ENCODE results near the gene WDFY2. TPM values are rescaled to one million over a fixed set of nuclear protein-coding genes. Genes with fewer than 3 reads are reported as not detected.

Gene WDFY2
- 18.9 and 20.7 TPM in 2 replicates for total RNA-seq
- long read RNA-seq, full-length matches to known transcripts = 37 of 80 reads
- long read RNA-seq, partial matches to known transcripts = 17 of 80 reads
- long read RNA-seq, other reads (novel, unspliced or antisense) = 26 of 80 reads

GRCh38 chr13:51583875-51584730 lies at the start of gene WDFY2:
Gene WDFY2 (plus strand): TSS chr13:51584462. CDS start chr13:51584688, 226 bp downstream.
- H3K27ac Mint-ChIP-seq (ENCODE audit: unreplicated experiment) = peak within 1 kb of the TSS; percentile 85
- peaks cover 8% of the 10 kb centered on the region for H3K27me3 Mint-ChIP-seq (ENCODE audit: low read depth)
- peak within 1 kb of the TSS; percentile 90 for H3K4me3 Mint-ChIP-seq
- peaks cover 2% of the 10 kb centered on the region for H3K9me3 Mint-ChIP-seq
- H3K4me1 Mint-ChIP-seq = peaks cover 36% of the 10 kb centered on the region
- DNase-seq (ENCODE audit: low read depth, low spot score) = peak; percentile 99
- no peaks in the 10 kb centered on the region for H3K36me3 Mint-ChIP-seq (ENCODE audit: low read depth)
- peak; percentile 18 for TF ChIP-seq CTCF (conservative IDR thresholded peaks at IDR 0.05)

GRCh38 chr13:51538591-51539179 lies 45.6 kb upstream of the WDFY2 start:
- Mint-ChIP-seq H3K27me3 (ENCODE audit: low read depth) (no peaks in the 10 kb centered on the region), H3K36me3 (ENCODE audit: low read depth) (no peaks in the 10 kb centered on the region), H3K4me3 (no peak overlapping the region), H3K4me1 (peaks cover 16% of the 10 kb centered on the region), H3K9me3 (no peaks in the 10 kb centered on the region), H3K27ac (ENCODE audit: unreplicated experiment) (no peak overlapping the region)
- no peak for TF ChIP-seq CTCF (conservative IDR thresholded peaks at IDR 0.05)
- no peak for DNase-seq (ENCODE audit: low read depth, low spot score)

GRCh38 chr13:51539887-51540286 lies 44.4 kb upstream of the WDFY2 start:
- no peaks in the 10 kb centered on the region for H3K9me3 Mint-ChIP-seq
- no peaks in the 10 kb centered on the region for H3K27me3 Mint-ChIP-seq (ENCODE audit: low read depth)
- DNase-seq (ENCODE audit: low read depth, low spot score) = no peak
- H3K27ac Mint-ChIP-seq (ENCODE audit: unreplicated experiment) = no peak overlapping the region
- H3K36me3 Mint-ChIP-seq (ENCODE audit: low read depth) = no peaks in the 10 kb centered on the region
- no peak for TF ChIP-seq CTCF (conservative IDR thresholded peaks at IDR 0.05)
- no peak overlapping the region for H3K4me3 Mint-ChIP-seq
- peaks cover 12% of the 10 kb centered on the region for H3K4me1 Mint-ChIP-seq

- no peak for DNase-seq (ENCODE audit: low read depth, low spot score)
- H3K27ac Mint-ChIP-seq (ENCODE audit: unreplicated experiment) = no peak overlapping the region
- H3K9me3 Mint-ChIP-seq = peaks cover 4% of the 10 kb centered on the region
- peaks cover 12% of the 10 kb centered on the region for H3K4me1 Mint-ChIP-seq
- H3K4me3 Mint-ChIP-seq = no peak overlapping the region
- H3K36me3 Mint-ChIP-seq (ENCODE audit: low read depth) = no peaks in the 10 kb centered on the region
- TF ChIP-seq CTCF (conservative IDR thresholded peaks at IDR 0.05) = no peak
- no peaks in the 10 kb centered on the region for H3K27me3 Mint-ChIP-seq (ENCODE audit: low read depth)
These were observed 43.2 kb upstream of the WDFY2 start for GRCh38 chr13:51541037-51541436.

GRCh38 chr13:51541809-51542258 lies 42.4 kb upstream of the WDFY2 start:
- TF ChIP-seq CTCF (conservative IDR thresholded peaks at IDR 0.05) = no peak
- no peaks in the 10 kb centered on the region for H3K27me3 Mint-ChIP-seq (ENCODE audit: low read depth)
- H3K4me1 Mint-ChIP-seq = peaks cover 12% of the 10 kb centered on the region
- H3K27ac Mint-ChIP-seq (ENCODE audit: unreplicated experiment) = no peak overlapping the region
- H3K9me3 Mint-ChIP-seq = peaks cover 4% of the 10 kb centered on the region
- no peak for DNase-seq (ENCODE audit: low read depth, low spot score)
- no peaks in the 10 kb centered on the region for H3K36me3 Mint-ChIP-seq (ENCODE audit: low read depth)
- H3K4me3 Mint-ChIP-seq = no peak overlapping the region
